Activated CD8-positive, alpha-beta memory T cell treated with anti-CD3 and anti-CD28 coated beads, Interleukin-2, amount 50 U/mL, for 1 hour (primary cell): ENCODE measurements around the gene REN.
A peak's percentile ranks its signal among the peaks of the same experiment; 100 is the strongest.

ENCODE experiments used
- DNase-seq: peaks from one replicate; pipeline ENCODE4 v3.0.0-alpha.2; 2020; ENCODE audit errors: extremely low read depth

Gene REN

DNA sequence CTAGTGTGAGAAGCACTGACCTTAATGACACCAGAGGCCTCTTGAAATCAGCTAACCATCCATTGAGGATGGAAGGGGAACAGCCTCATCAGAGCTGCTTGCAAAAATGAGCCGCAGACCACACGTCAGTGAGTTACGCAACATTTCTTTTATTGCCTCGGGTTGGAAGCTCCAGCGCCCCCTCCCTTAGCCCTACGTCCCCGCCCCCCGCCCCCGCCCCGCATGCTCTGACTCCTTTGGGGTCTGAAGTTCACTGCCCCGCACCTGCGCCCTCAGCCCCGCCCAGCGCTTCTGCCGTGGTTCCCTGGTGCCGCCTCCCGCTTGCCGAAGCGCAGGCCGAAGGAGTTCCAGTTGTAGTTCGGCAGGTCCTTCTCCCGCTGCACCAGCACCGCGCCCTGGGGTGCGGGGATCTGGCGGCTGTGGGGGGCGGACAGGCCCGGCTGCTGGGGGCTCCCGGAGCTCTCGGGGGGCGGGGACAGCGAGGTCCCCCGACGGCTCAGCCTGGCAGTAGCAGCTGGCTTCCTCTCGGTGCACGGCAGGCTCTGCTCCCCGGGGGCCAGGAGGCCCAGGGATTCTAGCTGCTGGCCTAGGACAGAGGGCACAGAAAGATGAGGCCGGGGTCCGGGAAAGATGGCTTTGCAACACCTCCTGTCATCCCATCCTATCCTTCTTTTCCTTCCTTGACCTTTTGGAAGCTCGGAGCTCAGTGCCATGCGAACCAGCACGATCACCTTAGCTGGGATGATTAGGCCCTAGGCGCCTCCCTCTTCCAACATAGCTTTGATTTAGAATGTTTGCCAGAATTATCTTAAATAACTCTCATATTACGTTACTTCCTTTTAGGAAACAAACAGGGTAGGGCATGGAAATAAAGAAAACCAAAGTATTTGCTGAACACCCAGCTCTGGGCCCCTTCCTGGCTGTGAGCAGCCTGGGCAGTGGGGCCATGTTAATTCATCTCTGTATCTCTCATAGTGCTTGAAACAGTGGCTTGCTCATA is 24.4 kb upstream of the REN start:
- no peak for DNase-seq

- no peak for DNase-seq
Observed at GRCh38 chr1:204188959-204189639, 23.0 kb upstream of the REN start.

- DNase-seq: no peak
Observed at GRCh38 chr1:204186597-204186996, 20.5 kb upstream of the REN start.

GRCh38 chr1:204181116-204181515 is 15.0 kb upstream of the REN start:
- DNase-seq: no peak

DNA sequence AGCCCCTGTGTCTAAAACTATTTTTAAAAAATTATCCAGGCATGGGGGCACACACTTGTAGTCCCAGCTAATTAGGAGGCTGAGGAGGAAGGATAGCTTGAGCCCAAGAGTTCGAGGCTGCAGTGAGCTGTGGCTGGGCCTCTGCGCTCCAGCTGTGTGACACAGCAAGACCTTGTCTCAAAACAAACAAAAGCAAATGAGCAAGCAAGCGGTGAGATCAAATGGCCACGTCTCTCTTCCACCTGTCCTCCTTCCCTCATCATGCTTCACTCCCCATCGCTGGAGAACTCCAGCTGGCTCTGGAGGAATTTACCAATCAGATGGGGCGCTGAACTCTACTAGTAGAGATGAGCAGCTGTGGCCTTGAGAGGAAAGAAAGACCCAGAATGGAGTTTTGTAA is 14.0 kb upstream of the REN start:
- no peak for DNase-seq

- DNase-seq: no peak
Observed at GRCh38 chr1:204178487-204179281, 12.5 kb upstream of the REN start.

DNA sequence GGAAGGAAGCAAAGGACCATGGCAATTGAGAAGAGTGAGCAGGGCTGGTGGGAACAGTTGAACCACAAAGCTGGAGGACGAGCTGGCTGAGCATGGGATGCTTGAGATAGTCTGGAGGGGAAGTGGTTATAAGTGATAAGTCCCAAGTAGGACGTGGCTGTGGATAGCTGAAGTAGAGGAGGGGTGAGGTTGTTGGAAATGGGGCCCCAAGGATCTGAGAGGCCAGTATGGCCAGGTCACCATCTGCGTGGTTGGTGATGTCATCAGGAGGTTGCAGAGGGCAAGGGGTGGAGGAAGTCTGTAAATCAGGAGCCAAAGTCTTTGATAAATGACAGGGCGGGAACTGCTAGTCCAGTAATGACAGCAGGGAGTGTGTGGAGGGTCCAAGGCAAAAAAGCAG is 11.0 kb upstream of the REN start:
- DNase-seq: no peak

GRCh38 chr1:204176049-204176448 is 9.9 kb upstream of the REN start:
- DNase-seq: no peak

DNA sequence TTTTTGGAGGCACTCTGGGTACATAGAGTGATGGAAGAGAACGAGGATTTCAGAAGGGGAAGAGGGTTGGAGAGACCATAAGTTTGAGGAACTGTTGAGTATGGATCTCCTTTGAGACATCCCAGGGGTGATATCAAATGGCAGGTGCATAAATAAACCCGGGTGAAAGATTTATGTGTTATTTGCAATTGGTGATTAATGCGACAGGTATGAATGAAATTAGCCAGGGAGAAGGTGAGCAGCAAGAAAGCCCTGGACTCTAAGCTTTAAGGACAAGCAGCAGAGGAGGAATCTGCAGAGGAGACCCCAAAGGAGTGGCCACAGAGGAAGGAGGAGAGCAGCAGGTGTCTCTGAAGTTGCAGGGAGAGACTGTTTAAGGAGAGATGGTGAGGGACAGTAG is 8.8 kb upstream of the REN start:
- no peak for DNase-seq

DNA sequence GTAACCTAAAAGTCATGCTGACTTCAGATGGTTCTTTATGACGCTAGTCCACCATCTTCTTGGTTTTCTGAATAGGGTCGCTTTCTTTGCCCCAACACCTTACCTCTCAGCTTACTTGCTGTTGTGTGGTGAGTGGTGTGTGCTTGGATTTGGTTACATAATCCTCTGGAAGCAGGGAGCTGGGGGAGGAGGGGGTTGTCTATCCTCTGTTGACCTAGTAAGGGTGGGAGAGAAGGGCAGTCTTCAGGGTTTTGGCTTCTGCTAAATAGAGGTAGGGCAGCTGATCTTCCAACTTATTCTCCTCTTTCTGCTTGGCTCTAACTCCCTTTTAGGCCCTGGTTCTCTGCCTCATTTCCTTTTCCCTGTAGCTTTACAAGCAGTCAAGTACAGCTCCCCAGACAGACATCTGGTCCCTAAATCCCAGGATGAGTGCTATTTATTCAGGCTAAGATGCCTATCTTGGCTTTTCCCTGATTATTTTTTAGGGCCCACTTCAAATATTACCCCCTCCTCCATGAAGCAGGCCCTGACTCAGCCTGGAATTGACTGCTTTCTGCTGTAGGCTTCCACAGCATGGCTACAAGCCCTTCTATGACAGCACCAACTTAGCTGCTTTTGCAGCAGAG is 6.4 kb upstream of the REN start:
- DNase-seq: no peak

GRCh38 chr1:204171751-204172178 is 5.6 kb upstream of the REN start:
- no peak for DNase-seq

GRCh38 chr1:204170494-204171155 is 4.5 kb upstream of the REN start:
- DNase-seq: no peak

DNA sequence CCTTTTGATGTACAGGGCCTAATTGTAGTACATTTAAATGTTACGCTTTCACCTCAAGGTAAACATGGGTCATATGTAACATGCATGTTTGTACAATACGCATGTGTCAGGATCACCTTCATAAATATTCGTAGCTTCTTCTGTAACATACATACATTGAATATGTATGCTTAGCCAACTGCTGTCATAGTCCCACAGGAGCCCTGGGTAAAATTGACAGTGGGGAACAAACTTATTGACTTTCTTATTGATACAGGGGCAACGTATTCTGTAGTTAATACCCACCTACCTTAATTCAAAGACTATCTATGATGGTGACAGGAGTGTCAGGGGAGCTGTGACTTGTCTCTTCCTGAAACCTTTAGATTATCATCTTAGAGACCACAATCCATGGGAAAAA is 3.7 kb upstream of the REN start:
- DNase-seq: no peak

DNA sequence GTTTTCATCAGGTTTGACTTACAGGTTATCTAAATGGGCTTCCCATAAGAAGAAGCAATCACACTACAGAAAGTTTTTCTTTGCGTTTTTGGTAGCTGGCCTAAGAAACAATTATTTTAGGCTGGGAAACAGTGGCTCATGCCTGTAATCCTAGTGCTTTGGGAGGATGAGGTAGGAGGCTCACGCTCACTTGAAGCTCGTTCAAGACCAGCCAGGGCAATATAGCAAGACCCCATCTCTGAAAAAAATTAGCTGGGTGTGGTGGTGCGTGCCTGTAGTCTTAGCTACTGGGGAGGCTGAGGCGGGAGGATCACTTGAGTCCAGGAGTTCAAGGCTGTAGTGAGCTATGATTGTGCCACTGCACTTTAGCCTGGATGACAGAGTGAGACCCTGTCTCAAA is 1.6 kb upstream of the REN start:
- DNase-seq: no peak

DNA sequence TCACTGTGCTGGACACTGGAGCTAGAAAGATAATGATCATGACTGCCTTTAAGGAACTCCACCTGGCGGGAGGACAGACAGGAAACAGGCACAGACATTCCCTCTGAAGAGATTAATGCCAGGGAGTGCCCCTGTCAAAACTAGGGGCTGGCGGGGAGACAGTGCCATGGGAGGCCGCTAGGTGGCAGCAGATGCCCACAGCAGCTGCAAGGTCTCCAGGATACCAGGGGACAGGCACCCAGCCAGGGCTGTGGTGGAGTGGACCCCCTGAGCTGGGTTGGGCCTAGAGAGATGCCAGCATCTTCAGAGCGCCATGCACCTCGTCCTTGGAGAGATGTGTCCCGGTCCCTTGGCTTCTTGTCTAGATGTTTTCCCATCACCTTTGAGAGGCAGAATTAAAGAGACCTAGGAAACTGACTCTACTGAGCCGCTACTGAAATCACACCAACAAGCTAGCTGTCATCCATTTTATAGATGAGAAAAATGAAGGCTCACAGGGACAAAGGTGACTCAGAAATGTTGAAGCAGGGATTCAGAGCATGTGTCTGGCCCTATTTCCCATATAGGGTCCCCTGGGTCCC is 3.6 kb downstream of the REN start:
- DNase-seq: peak; percentile 37

GRCh38 chr1:204161609-204162493 is 4.3 kb downstream of the REN start:
- DNase-seq: no peak

DNA sequence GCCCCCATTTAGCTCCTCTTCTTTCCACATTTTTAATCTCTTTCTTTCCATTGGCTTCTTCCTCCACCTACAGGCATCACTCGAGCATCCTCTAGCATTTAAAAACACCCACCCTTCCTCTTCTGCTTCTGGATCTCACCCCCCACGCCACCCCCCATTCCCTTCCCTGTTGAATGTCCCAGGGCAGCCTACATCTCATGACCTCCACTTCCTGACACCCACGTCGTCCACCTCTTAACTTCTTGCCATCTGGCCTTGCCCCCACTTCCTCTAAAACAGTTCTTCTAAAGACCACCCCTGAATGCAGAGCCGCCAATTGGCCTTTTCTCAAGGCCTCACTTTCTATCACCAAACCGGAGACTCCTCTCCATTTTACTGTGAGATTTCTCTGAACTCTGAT is 8.2 kb downstream of the REN start:
- no peak for DNase-seq

DNA sequence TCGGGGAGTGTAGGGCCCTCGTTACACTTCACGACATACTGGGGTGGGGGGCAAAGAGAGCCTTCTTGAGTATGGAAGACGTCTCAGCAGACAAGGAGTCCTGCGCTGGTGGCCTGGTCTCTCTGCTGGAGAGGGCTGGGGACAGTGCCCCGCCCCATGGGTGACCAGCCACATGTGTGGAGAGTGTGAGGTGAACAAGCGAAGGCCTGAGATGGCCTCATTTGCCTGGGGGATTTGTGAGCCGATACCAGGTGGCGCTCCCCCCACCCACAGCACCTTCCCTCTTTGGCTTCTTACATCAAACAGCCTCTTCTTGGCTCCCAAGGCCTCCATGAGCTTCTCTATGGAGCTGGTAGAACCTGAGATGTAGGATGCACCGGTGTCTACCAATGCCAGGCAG is 10.3 kb downstream of the REN start:
- no peak for DNase-seq

GRCh38 chr1:204154568-204155255 is 11.4 kb downstream of the REN start:
- no peak for DNase-seq
